WERI-Rb-1 (cell line): ENCODE measurements around the gene ME3.
A peak's percentile ranks its signal among the peaks of the same experiment; 100 is the strongest.

Experiments
- DNase-seq: peaks from one replicate; pipeline ENCODE4 v3.0.0-alpha.2; 2020
- H3K27ac ChIP-seq: fragments of 250-450 bp; sonication (Bioruptor Pico); 2 replicates; pipeline ENCODE4 v1.5.1; 2020; ENCODE audit warnings: mild to moderate bottlenecking, moderate library complexity
- H3K27me3 ChIP-seq: fragments of 250-450 bp; sonication (Bioruptor Pico); 2 replicates; pipeline ENCODE4 v1.5.1; 2021; ENCODE audit warnings: mild to moderate bottlenecking, low read depth, moderate library complexity; ENCODE audit not compliant: insufficient read depth, severe bottlenecking
- H3K36me3 ChIP-seq: fragments of 250-450 bp; sonication (Bioruptor Pico); 2 replicates; pipeline ENCODE4 v1.5.1; 2020; ENCODE audit warnings: mild to moderate bottlenecking, moderate library complexity
- H3K4me3 ChIP-seq: 2 replicates; pipeline ENCODE4 v1.5.1; 2011; ENCODE audit warnings: low read depth, mild to moderate bottlenecking, control low read depth, low read length
- H3K9me3 ChIP-seq: fragments of 250-450 bp; sonication (Bioruptor Pico); 2 replicates; pipeline ENCODE4 v1.5.1; 2021; ENCODE audit warnings: mild to moderate bottlenecking, moderate library complexity; ENCODE audit not compliant: severe bottlenecking
- TF ChIP-seq, protein P1 (sequence below): IDR thresholded peaks from 2 replicates; pipeline ENCODE4 v1.5.1; 2011; ENCODE audit warnings: low read depth, mild to moderate bottlenecking, control low read depth, inconsistent platforms, low read length

ME3 gene

DNA sequence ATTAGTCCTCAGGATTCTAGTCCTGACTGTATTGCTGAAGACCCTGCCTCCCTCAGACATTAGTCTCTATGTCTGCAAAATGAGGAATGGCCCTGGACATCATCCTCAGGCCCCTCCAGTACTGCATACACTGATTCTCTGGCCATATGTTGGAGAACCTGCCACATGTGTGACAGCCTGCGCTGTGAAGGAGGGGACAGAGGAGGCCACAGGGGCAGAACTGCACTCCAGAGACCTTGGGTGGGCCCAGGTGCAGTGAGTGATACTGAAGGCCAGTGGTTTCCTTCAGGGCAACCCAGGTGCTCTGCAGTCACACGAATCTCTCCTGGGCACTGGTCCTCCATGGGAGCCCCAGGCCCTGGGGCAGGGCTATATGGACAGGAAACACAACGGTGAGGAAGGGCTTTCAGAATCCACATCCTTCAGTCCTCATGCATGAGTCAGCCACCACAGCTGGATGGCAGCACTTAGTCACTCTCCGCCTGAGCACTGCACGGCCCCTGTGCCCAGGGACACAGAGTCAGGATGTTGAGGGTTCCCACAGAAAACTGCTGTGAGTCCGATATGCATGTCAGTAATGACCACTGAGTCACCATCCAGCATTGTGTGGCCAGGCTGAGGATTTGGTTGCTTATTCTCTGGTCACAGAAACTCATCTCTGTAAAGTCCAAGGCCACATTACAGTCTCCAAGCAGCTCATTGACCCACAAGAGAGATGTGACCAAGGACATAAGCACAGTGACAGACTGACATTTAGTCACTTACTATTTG lies 39.7 kb downstream of the ME3 start:
- H3K27ac ChIP-seq = no peak overlapping the region
- no peaks in the 10 kb centered on the region for H3K27me3 ChIP-seq
- no peak overlapping the region for H3K4me3 ChIP-seq
- H3K36me3 ChIP-seq = peaks cover 11% of the 10 kb centered on the region
- DNase-seq = no peak
- TF ChIP-seq, protein P1, sequence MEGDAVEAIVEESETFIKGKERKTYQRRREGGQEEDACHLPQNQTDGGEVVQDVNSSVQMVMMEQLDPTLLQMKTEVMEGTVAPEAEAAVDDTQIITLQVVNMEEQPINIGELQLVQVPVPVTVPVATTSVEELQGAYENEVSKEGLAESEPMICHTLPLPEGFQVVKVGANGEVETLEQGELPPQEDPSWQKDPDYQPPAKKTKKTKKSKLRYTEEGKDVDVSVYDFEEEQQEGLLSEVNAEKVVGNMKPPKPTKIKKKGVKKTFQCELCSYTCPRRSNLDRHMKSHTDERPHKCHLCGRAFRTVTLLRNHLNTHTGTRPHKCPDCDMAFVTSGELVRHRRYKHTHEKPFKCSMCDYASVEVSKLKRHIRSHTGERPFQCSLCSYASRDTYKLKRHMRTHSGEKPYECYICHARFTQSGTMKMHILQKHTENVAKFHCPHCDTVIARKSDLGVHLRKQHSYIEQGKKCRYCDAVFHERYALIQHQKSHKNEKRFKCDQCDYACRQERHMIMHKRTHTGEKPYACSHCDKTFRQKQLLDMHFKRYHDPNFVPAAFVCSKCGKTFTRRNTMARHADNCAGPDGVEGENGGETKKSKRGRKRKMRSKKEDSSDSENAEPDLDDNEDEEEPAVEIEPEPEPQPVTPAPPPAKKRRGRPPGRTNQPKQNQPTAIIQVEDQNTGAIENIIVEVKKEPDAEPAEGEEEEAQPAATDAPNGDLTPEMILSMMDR = peak; percentile 52
- H3K9me3 ChIP-seq = no peaks in the 10 kb centered on the region

DNA sequence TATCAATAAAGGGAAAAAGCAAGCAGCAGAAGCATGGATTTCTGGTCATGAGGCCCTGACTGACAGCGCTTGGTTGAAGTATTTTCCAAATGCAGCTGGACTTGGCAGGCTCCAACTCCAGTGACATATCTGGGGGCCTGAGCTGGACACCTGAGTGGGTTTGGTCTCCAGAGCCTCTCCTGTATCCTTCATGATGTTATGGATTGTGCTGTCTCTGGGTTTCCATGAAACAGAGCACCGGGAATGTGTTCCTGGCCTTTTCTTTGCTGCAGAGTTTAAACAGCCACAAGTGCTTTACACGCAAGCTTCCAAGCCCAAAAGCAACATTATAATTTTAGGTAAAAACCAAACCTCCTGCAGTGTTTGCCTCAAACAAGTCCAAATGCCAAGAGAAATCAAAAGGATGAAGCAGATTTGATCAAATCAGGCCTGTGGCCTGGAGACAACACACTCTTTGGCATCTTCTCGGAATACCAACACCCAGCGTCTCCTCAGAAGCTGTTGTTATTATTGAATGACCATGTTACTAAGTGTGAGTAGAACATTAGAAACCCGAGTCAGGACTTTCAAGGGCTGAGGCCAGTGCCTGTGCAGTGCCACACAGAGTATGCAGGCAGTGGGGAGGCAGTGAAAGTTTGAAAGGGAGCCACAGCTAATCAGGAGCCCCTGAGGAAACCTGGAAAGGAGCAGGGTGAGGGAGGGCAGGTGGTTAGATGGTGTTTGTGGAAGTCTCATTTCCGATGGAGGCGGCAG lies 42.0 kb downstream of the ME3 start:
- no peak overlapping the region for H3K27ac ChIP-seq
- no peak for DNase-seq
- TF ChIP-seq, protein P1 = no peak

DNA sequence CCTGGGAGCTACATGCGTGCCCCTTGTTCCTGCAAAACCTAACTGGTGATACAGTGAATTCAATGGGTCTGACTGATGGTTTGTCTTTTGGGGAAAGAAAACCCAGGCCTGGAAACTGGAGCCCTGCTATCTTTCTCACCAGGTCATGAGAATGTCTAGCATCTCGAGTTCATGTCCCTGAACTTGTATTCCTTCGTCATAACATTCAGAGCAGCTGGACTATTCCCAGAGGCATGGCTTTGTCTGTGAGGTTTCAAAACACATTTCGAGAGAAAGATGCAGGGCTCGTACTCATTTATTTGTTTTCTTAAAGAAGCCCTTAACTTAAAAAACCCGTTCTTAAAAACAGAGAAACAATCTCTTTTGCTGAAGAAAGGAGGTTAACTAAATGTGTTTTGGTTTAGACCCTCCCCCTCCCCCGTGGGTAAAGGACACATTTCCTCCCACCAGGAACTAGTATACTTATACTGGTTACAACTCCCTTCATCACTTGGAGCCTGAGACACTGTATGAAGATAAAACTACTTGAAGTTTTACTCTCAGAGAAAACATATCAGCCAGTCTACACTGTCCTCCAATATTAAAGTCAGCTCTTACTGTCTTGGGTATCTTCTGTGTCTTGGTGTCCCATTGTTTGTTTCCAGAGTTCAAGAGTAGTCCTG lies 43.2 kb downstream of the ME3 start:
- no peak overlapping the region for H3K4me3 ChIP-seq
- no peak overlapping the region for H3K27ac ChIP-seq
- no peaks in the 10 kb centered on the region for H3K9me3 ChIP-seq
- DNase-seq = no peak
- H3K36me3 ChIP-seq = peaks cover 1% of the 10 kb centered on the region
- TF ChIP-seq, protein P1 = no peak
- no peaks in the 10 kb centered on the region for H3K27me3 ChIP-seq

More for the DNA sequence above, 42.0 kb downstream of the ME3 start:
- Histone ChIP-seq H3K4me3 (no peak overlapping the region), H3K36me3 (peaks cover 11% of the 10 kb centered on the region), H3K9me3 (no peaks in the 10 kb centered on the region), H3K27me3 (no peaks in the 10 kb centered on the region)

DNA sequence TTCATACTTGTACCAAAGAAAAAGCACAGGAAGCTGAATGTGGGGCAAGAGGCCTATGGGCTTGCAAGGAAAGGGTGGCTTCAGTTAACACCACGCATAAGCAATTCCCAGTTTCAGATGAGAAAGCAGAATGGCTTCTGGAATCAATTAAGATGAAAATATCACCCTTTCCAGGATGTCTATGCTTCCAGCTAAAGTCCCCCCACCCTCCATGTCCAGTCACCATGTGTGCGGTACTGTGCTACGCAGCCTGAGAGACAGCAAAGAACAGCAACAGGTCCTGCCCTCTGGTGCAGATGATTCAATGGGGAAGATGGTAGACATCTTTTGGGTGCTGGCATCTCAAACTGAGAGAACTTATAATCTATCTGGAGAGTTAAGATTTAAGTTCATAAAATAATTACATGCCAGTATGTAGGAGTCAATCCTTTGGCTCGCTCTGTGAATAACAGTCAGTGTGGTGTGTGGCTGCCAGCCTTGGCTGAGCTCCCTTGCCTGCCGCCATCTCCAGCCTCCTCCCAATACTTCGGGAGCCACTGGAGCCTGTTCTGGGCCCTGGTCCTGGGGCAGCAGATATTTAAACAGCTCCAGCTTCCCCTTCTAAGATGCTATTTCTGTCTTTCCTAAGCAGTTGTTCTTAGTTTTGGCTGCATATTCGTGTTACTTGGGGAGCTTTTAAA lies 44.5 kb downstream of the ME3 start:
- Histone ChIP-seq H3K4me3 (no peak overlapping the region), H3K36me3 (peaks cover 4% of the 10 kb centered on the region), H3K27ac (no peak overlapping the region), H3K9me3 (no peaks in the 10 kb centered on the region), H3K27me3 (no peaks in the 10 kb centered on the region)
- TF ChIP-seq, protein P1 = no peak
- DNase-seq = no peak

DNA sequence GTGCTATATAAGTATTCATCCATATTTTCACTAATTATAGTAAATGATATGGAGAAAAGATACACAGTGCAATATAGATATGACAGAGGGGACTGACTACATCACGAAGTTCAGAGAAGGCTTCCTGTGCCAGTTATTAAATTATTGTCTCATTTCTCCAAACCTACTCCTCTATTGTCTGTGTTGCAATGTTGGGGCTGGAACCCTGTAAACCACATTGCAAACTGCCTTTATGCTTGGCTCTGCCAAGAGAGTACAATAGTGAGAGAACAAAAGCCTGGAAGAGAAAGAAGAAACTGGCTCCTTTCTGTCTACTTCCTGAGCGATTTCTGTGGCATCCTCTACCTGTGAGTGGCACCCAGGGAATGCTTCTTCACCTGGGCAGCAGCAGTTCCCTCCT lies 46.4 kb downstream of the ME3 start:
- Histone ChIP-seq H3K36me3 (peaks cover 5% of the 10 kb centered on the region), H3K4me3 (no peak overlapping the region), H3K27me3 (no peaks in the 10 kb centered on the region), H3K27ac (no peak overlapping the region), H3K9me3 (no peaks in the 10 kb centered on the region)
- TF ChIP-seq, protein P1 = no peak
- no peak for DNase-seq
